Skeletal muscle satellite cell (primary cell): ENCODE data around the gene DUSP5.

Experiments
- H3K27me3 ChIP-seq: 2 replicates; pipeline ENCODE4 v1.7.0; 2013; ENCODE audit warnings: low read length; ENCODE audit not compliant: control insufficient read depth, insufficient read depth
- H3K36me3 ChIP-seq: 2 replicates; pipeline ENCODE4 v1.7.0; 2013; ENCODE audit warnings: mild to moderate bottlenecking, control low read depth, low read length; ENCODE audit not compliant: insufficient read depth
- H3K4me1 ChIP-seq: 2 replicates; pipeline ENCODE4 v1.7.0; 2013; ENCODE audit warnings: low read length; ENCODE audit not compliant: control insufficient read depth, insufficient read depth
- H3K4me2 ChIP-seq: 2 replicates; pipeline ENCODE4 v1.7.0; 2013; ENCODE audit warnings: mild to moderate bottlenecking, low read length
- H3K4me3 ChIP-seq: 2 replicates; pipeline ENCODE4 v1.7.0; 2013; ENCODE audit warnings: low read length
- H3K9ac ChIP-seq: 2 replicates; pipeline ENCODE4 v1.7.0; 2013; ENCODE audit warnings: mild to moderate bottlenecking, low read depth, low read length, moderate library complexity
- H3K9me3 ChIP-seq: replicated peaks from 2 replicates; pipeline ENCODE4 v1.7.0; 2013; ENCODE audit warnings: mild to moderate bottlenecking, control low read depth, low read length

Gene DUSP5

DNA sequence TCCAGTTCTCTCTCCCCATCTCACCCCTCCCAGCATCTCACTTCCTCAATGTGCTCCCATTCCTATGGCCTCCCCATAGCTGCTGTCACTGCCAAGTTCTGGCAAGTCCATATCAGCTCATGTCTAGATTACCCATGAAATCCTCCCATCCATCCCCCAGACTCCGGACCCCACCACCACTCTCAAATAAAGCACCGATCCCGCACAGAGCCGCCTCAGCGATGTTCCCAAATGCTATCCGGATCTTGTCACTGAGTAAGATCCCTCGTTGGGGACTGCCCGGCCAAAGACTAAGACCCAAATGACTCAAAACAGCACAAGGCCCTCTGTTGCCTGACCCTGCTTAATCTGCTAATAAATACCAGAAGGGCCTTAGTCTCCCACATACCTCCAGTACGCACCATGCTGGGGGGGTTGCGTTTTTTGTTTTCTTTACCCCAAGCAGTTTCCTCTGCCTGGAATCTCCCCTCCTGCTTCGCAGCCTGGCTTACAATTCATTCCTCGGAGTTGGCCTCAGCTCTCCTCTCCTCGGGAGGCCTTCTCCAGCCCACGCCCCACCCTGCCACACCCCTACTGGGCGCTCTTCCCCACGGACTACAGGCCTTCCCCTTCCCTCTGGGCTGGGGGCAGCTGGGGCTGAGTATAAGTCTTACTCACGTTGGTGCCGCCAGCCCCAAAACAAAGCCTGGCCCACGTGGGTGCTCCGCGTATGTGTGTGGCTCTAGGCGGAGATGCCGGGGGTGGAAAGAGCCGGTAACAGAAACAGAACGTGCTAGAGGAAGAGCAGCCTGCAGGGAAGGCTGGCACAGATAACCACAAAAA, 1.8 kb upstream of the DUSP5 start:
- Histone ChIP-seq H3K27me3 (no peaks in the 10 kb centered on the region), H3K9me3 (no peaks in the 10 kb centered on the region), H3K4me3 (peak overlapping the region; percentile 86), H3K36me3 (peaks cover 15% of the 10 kb centered on the region), H3K9ac (peak overlapping the region; percentile 99), H3K4me2 (peak overlapping the region; percentile 96), H3K4me1 (peaks cover 40% of the 10 kb centered on the region)

DNA sequence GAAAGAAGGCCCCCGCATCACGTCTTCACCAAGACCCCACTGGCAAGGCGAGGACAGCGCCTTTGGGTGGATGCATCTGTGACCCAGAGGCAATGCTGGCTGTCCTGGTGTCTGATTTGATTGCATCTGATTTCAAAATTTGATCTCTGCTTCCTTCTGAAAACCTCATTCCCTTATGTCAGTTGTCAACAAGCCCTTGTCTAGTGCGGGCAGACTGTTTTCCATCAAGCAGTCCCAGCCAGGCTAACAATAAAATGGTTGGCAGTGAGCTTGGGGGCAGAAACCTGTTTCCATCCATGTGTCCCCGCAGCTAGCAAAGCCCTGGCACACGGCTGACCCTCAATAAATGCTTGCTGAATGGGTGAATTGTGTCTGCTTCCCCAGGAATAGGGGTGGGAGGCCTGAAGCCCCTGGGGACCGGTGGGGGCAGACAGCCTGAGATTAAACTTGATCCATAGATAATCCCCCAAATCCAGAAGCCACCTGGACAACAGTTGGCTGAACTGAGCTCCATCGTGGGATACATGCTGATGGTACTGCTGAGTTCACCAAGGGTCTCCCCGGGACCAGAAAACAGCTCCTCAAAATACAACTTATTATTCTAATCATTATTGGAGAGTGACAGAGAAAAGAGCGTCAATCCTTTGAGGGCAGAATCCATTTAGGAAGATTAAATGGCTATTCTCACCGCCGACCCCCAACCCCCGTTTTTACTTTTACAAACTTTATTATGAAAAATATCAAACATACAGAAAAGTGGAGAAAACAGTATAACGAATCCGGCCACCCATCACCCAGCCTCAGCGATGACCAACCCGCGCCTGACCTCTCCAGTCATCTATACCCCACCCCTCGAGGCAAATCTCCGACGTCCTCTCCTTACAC, 912 bp upstream of the DUSP5 start:
- Histone ChIP-seq H3K36me3 (peaks cover 19% of the 10 kb centered on the region), H3K27me3 (no peaks in the 10 kb centered on the region), H3K4me2 (peak overlapping the region; percentile 96), H3K9ac (peak overlapping the region; percentile 99), H3K4me3 (peak overlapping the region; percentile 86), H3K9me3 (no peaks in the 10 kb centered on the region), H3K4me1 (peaks cover 40% of the 10 kb centered on the region)

DNA sequence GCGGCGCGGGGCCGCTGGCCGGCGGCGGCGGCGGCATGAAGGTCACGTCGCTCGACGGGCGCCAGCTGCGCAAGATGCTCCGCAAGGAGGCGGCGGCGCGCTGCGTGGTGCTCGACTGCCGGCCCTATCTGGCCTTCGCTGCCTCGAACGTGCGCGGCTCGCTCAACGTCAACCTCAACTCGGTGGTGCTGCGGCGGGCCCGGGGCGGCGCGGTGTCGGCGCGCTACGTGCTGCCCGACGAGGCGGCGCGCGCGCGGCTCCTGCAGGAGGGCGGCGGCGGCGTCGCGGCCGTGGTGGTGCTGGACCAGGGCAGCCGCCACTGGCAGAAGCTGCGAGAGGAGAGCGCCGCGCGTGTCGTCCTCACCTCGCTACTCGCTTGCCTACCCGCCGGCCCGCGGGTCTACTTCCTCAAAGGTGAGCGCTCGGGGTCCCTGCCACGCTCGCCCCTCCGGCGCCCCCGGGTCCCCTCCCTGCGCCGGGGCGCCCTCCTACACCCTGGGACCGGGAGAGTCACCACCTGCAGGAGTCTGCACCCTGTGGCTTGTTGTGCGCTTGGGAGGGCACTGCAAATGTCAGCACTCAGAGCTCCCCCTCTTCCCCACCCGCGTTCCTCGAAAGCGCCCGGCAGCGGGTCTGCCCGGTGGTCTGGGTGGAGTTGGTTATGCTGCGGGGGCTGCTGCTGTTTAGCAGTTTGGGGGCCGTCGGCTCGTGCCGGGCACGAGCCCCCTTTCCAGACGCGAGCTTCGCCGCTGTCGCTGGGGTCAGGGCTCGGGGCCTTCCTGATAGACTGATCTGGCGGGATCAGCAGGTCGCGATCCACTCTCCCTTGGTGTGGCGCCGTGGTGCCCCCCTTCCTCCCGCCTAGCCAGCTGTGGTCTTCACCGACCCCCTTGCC, 627 bp downstream of the DUSP5 start:
- peak overlapping the region; percentile 86 for H3K4me3 ChIP-seq
- peak overlapping the region; percentile 94 for H3K4me2 ChIP-seq
- H3K4me1 ChIP-seq = peaks cover 43% of the 10 kb centered on the region
- H3K36me3 ChIP-seq = peaks cover 33% of the 10 kb centered on the region
- H3K27me3 ChIP-seq = no peaks in the 10 kb centered on the region
- H3K9me3 ChIP-seq = no peaks in the 10 kb centered on the region
- peak overlapping the region; percentile 99 for H3K9ac ChIP-seq

DNA sequence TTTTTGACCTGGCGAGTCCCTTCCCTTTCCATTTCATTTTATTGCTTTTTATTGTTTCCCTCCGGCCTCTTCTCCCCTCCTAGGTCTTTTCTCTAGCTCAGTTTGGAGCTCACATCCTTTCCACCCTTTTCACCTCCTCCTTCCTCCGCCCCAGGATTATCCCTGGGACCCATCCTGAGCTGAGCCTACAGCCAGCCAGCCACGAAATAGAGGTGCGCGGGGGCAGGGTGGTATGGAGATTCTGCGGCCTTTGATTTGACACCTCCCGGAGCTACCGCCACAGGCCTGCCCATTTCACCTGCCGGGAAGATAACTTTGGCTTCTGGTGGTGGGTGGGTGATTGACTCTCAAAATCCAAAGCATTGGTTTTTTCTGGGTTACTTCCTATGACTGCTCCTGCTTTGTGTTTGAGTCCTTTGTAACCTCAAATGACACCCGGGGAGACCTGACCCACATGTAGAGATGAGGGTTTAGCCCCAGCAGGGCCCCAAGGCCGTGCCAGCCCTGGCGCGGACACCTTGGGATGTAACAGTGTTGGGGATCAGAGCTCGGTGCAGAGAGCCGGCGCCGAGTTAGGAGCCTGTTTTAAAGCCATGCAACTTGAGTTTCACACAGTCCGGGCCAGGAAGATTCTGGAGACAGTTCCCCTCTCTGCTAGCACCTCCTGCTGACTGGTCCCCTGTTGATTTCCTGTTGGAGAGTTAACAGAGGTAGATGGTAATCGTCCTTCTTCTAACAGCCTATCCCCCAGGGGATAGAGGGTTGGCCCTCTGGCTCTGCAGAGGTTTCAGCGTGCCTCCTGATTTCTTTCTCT, 1.5 kb downstream of the DUSP5 start:
- H3K4me2 ChIP-seq = peak overlapping the region; percentile 94
- H3K36me3 ChIP-seq = peaks cover 41% of the 10 kb centered on the region
- peak overlapping the region; percentile 86 for H3K4me3 ChIP-seq
- H3K27me3 ChIP-seq = no peaks in the 10 kb centered on the region
- no peaks in the 10 kb centered on the region for H3K9me3 ChIP-seq
- H3K9ac ChIP-seq = peak overlapping the region; percentile 99
- peaks cover 46% of the 10 kb centered on the region for H3K4me1 ChIP-seq

DNA sequence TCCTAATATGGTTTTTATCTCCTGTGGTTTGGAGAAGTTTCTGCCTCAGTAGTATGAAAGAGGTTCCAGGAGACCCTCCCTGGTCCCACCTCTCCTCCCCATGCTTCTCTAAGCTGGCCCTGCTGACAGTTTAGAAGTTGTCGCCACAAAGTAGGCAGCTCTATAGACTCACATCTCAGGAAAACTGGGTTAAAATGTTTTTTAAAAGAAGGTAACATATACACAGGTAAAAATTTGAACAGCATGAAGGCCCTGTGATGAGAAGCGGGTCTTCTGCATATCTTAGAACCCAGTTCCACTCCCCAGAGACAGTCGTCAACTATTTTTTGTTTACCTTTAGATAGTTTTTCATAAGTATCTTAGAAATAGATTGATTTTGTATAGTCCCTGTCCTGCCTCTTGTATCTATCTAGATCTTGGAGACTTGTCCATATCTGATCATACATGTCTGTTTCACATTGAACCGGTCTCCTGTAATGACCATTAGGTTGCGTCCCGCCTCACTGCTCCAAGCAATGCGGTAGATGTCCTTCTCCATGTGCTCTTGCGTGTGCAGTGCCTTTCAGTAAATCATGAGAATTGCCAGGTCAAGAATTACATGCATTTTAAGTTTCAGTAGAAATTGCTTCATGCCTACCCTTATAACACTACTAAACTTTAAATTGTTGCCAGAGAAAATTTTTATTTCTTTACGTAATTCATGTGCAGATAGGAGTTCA, 2.2 kb downstream of the DUSP5 start:
- Histone ChIP-seq H3K36me3 (peaks cover 49% of the 10 kb centered on the region), H3K27me3 (no peaks in the 10 kb centered on the region), H3K4me2 (peak overlapping the region; percentile 94), H3K4me3 (peak overlapping the region; percentile 86), H3K9me3 (no peaks in the 10 kb centered on the region), H3K9ac (peak overlapping the region; percentile 99), H3K4me1 (peaks cover 54% of the 10 kb centered on the region)

DNA sequence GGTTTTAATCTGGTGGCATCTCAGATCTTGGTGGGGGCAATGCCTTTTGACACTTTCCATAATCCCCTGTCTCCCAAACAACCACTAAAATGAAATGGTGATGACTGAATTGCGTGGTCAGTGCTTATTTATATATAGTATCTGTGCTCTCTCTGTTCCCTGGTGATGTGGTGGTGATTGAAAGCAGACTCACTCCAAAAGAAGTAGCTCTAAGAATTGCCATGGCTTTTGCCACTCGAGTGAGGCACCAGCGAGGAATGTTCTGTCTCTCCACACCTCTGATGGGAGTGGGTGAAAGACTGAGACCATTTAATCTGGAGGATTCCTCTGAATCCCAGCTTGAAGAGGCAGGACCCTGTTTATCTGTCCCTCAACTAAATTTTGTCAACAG, 2.8 kb downstream of the DUSP5 start:
- peak overlapping the region; percentile 86 for H3K4me3 ChIP-seq
- no peaks in the 10 kb centered on the region for H3K27me3 ChIP-seq
- peak overlapping the region; percentile 99 for H3K9ac ChIP-seq
- no peaks in the 10 kb centered on the region for H3K9me3 ChIP-seq
- H3K4me1 ChIP-seq = peaks cover 54% of the 10 kb centered on the region
- peaks cover 55% of the 10 kb centered on the region for H3K36me3 ChIP-seq
- H3K4me2 ChIP-seq = peak overlapping the region; percentile 94

DNA sequence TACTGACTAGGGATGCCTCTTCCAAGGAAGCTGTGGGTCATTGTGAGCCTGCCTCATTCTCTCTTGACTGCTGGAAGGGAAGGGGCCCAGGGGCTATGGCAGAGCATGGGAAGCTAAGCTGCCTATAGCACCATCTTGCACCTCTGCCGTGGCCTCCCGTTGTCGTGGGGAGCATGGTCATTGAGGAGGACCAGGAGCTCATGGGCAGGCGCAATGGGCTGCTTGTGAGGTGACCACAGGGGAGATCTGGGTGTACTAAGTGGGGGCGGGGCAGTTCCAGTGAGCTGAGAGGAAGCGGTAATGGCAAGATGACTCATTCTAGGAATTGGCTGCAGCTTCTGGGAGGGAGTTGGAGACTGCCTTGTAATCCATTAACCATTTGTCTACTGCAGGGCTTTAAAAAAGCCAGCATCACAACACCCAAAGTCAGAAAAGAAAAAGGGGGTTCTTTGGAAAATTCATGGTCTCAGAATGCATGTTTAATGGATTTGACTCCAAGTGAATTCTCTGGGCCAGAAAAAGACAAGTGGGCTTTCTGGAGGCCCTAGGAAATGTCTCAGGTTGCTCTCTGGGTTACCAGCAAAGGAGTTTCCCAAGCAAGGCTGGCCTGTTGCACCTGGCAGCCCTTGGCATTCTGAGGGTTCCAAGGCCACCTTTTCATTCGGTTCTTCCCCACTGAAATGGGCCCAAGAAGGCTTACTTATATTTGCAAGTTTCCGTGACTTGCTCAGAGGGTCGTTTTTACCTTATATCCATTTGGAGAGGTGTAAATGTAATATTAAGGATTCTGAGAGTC, 3.6 kb downstream of the DUSP5 start:
- Histone ChIP-seq H3K36me3 (peaks cover 63% of the 10 kb centered on the region), H3K9ac (peak overlapping the region; percentile 99), H3K4me3 (peak overlapping the region; percentile 86), H3K4me1 (peaks cover 48% of the 10 kb centered on the region), H3K4me2 (peak overlapping the region; percentile 94), H3K9me3 (no peaks in the 10 kb centered on the region), H3K27me3 (no peaks in the 10 kb centered on the region)

DNA sequence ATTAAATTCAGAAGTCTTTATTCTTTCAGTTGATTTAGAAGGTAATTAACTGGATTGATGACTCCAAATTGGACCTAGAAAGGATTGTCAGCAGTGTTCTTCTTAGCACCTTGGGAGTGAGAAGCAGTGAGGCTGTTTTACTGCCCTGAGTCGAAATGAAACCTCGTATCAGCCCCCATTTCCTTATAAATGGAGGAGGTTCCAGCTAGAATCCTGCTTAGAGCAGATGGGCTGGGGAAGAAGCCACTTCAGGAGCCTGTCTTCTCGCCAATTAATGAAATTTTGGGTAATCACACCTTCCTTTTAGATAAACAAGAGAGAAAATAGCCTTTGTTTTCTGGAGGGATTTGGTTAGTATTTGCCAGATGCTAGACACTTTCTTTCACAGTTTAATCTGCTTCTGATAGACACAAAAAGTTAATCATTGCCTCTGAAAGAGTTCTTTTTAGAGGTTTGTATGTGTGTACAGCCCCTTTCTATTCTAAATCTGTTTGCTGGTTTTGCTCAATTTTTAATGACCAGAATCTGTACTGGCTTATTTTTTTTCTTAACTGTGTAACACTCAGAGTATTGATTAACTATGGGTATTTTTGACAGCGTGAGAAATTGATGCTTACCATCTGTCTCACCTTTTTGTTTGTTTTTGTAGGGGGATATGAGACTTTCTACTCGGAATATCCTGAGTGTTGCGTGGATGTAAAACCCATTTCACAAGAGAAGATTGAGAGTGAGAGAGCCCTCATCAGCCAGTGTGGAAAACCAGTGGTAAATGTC, 4.6 kb downstream of the DUSP5 start:
- Histone ChIP-seq H3K36me3 (peaks cover 72% of the 10 kb centered on the region), H3K4me3 (peak overlapping the region; percentile 86), H3K4me2 (peak overlapping the region; percentile 94), H3K9ac (peak overlapping the region; percentile 99), H3K4me1 (peaks cover 45% of the 10 kb centered on the region), H3K27me3 (no peaks in the 10 kb centered on the region), H3K9me3 (no peaks in the 10 kb centered on the region)

DNA sequence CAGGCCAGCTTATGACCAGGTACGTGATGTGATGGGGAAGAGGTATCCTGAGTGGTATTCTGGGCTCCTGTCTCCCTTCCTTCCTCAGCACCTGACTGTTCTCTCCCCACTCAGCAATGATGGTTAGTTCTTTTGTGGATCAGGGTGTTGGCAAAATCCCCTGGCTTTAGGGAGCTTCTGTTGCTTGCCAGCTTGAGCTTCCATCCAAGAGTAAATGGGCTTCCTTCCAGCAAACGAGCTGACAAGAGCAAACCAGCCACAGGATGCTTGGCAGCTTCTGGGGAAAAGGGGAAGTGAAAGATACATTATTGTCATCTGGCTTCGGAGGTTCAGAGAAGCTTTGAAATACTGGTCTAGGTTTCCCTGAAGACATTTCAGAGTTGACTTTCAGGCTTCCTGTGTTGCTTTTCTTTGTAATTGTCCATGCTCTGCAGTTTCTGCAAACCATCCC, 5.2 kb downstream of the DUSP5 start:
- Histone ChIP-seq H3K4me2 (peak overlapping the region; percentile 94), H3K4me1 (peaks cover 45% of the 10 kb centered on the region), H3K9ac (peak overlapping the region; percentile 99), H3K9me3 (no peaks in the 10 kb centered on the region), H3K36me3 (peaks cover 78% of the 10 kb centered on the region), H3K27me3 (no peaks in the 10 kb centered on the region), H3K4me3 (peak overlapping the region; percentile 86)
